Measurements from ENCODE around the gene TCF15.

Gene TCF15

DNA sequence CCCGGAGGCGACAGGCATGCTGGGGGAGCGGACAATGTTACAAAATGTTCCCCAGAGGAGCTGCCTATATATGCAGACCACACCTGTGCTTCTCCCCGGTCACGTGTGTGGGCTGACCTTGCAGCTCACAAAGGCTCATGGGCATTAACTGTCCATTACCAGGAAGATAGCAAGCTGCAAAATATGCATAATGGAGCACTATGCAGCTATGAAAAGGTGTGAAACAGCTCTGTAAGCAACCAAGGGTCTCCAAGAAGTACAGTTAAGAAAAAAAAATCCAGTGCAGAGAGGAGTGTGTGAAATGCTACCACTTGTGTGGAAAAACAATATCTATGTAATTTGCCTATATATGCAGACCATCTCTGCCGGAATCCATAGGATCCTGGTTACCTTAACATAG lies 9.4 kb downstream of the TCF15 start:
- Histone ChIP-seq H3K4me1 (ENCODE audit: control insufficient read depth in 5 of 5, insufficient read depth in 5 of 5, low read length in 5 of 5) (peaks cover 0 to 68% (median 6%) of the 10 kb centered on the region in 5 donors), H3K36me3 (ENCODE audit: control insufficient read depth in 5 of 5, insufficient read depth in 5 of 5, low read length in 5 of 5) (peaks cover 0 to 7% (median 0%) of the 10 kb centered on the region in 5 donors), H3K9ac (ENCODE audit: low read length in 5 of 5) (no peak overlapping the region), H3K27ac (ENCODE audit: low read depth, low read length) (no peak overlapping the region), H3K27me3 (ENCODE audit: control insufficient read depth in 5 of 5, insufficient read depth in 4 of 5, low read length in 5 of 5) (peaks cover 0 to 4% (median 0%) of the 10 kb centered on the region in 5 donors), H3K4me3 (ENCODE audit: low read depth in 1 of 5, low read length in 5 of 5) (no peak overlapping the region), H3K9me3 (ENCODE audit: control insufficient read depth in 5 of 5, low read length in 5 of 5) (no peaks in the 10 kb centered on the region)

- Histone ChIP-seq H3K4me3 (ENCODE audit: low read depth in 1 of 5, low read length in 5 of 5) (no peak overlapping the region), H3K27ac (ENCODE audit: low read depth, low read length) (no peak overlapping the region), H3K9ac (ENCODE audit: low read length in 5 of 5) (no peak overlapping the region), H3K9me3 (ENCODE audit: control insufficient read depth in 5 of 5, low read length in 5 of 5) (no peaks in the 10 kb centered on the region), H3K4me1 (ENCODE audit: control insufficient read depth in 5 of 5, insufficient read depth in 5 of 5, low read length in 5 of 5) (peaks cover 0 to 65% (median 4%) of the 10 kb centered on the region in 5 donors), H3K36me3 (ENCODE audit: control insufficient read depth in 5 of 5, insufficient read depth in 5 of 5, low read length in 5 of 5) (peaks cover 0 to 7% (median 0%) of the 10 kb centered on the region in 5 donors), H3K27me3 (ENCODE audit: control insufficient read depth in 5 of 5, insufficient read depth in 4 of 5, low read length in 5 of 5) (peaks cover 0 to 4% (median 0%) of the 10 kb centered on the region in 5 donors)
Measured at GRCh38 chr20:600141-600540, 10.0 kb downstream of the TCF15 start.

DNA sequence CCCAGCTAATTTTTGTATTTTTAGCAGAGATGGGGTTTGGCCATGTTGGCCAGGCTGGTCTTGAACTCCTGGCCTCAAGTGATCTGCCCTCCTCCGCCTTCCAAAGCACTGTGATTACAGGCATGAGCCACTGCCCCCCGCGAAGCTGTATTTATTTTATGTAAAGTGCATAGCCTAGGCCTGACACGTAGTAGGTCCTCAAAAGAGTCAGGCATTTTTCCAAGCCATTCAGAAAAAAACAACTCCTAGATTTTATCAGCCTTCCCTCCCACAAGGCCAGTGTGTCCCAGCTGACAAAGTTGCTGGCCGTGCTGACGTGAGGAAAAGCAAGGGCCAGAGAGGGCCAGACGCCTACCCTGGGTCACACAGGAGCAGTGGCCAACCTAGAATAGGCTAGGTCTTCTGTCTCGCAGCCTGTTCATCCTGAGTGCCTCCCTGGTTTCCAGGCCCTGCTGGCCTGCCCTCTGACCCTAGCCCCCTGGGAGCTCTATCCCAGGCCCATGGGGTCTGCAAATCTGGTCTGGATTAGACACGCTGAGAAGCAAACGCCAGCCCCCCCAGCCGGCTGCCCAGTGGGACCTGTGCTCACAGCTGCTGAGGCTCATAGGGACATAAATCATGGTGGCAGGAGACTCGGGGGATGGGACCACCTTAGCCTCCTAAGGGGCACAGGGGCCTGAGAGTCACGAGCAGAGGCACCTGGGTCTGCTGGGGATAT lies 11.8 kb downstream of the TCF15 start:
- Histone ChIP-seq H3K4me3 (ENCODE audit: low read depth in 1 of 5, low read length in 5 of 5) (no peak overlapping the region), H3K9ac (ENCODE audit: low read length in 5 of 5) (no peak overlapping the region), H3K4me1 (ENCODE audit: control insufficient read depth in 5 of 5, insufficient read depth in 5 of 5, low read length in 5 of 5) (peaks cover 0 to 48% (median 2%) of the 10 kb centered on the region in 5 donors), H3K27me3 (ENCODE audit: control insufficient read depth in 5 of 5, insufficient read depth in 4 of 5, low read length in 5 of 5) (no peaks in the 10 kb centered on the region), H3K27ac (ENCODE audit: low read depth, low read length) (no peak overlapping the region), H3K9me3 (ENCODE audit: control insufficient read depth in 5 of 5, low read length in 5 of 5) (no peaks in the 10 kb centered on the region), H3K36me3 (ENCODE audit: control insufficient read depth in 5 of 5, insufficient read depth in 5 of 5, low read length in 5 of 5) (peaks cover 0 to 2% (median 0%) of the 10 kb centered on the region in 5 donors)

DNA sequence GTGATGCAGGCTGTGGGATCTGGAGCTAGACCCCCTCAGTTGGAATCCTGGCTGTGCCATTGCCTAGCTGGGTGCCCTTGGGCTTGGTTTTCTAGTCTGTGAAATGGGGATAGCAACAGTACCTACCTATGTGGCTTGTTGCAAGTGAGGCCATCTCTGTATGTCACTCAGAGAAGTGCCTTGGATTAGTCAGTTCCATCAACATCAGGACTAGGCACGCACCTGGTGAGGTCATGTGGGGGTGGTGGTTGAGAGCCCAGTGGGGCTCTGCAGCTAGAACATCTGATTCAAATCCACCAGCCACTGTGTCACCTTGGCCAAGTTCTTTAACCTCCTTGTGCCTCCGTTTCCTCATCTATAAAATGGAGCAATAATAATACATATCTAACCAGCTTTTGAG lies 12.5 kb downstream of the TCF15 start:
- Histone ChIP-seq H3K9me3 (ENCODE audit: control insufficient read depth in 5 of 5, low read length in 5 of 5) (no peaks in the 10 kb centered on the region), H3K36me3 (ENCODE audit: control insufficient read depth in 5 of 5, insufficient read depth in 5 of 5, low read length in 5 of 5) (no peaks in the 10 kb centered on the region)

GRCh38 chr20:595330-596308 lies 14.5 kb downstream of the TCF15 start:
- no peak overlapping the region for H3K4me3 ChIP-seq (ENCODE audit: low read depth in 1 of 5, low read length in 5 of 5)
- peak overlapping the region; percentile 50 for H3K27ac ChIP-seq (ENCODE audit: low read depth, low read length)
- H3K4me1 ChIP-seq (ENCODE audit: control insufficient read depth in 5 of 5, insufficient read depth in 5 of 5, low read length in 5 of 5): peaks cover 0 to 32% (median 0%) of the 10 kb centered on the region in 5 donors
- no peaks in the 10 kb centered on the region for H3K9me3 ChIP-seq (ENCODE audit: control insufficient read depth in 5 of 5, low read length in 5 of 5)
- no peaks in the 10 kb centered on the region for H3K36me3 ChIP-seq (ENCODE audit: control insufficient read depth in 5 of 5, insufficient read depth in 5 of 5, low read length in 5 of 5)
- H3K27me3 ChIP-seq (ENCODE audit: control insufficient read depth in 5 of 5, insufficient read depth in 4 of 5, low read length in 5 of 5): peaks cover 0 to 5% (median 0%) of the 10 kb centered on the region in 5 donors
- H3K9ac ChIP-seq (ENCODE audit: low read length in 5 of 5): no peak overlapping the region

More for the DNA sequence above, 12.5 kb downstream of the TCF15 start:
- H3K27me3 ChIP-seq (ENCODE audit: control insufficient read depth in 5 of 5, insufficient read depth in 4 of 5, low read length in 5 of 5): no peaks in the 10 kb centered on the region
- H3K4me1 ChIP-seq (ENCODE audit: control insufficient read depth in 5 of 5, insufficient read depth in 5 of 5, low read length in 5 of 5): peaks cover 0 to 41% (median 0%) of the 10 kb centered on the region in 5 donors
- H3K27ac ChIP-seq (ENCODE audit: low read depth, low read length): no peak overlapping the region
- H3K9ac ChIP-seq (ENCODE audit: low read length in 5 of 5): no peak overlapping the region
- H3K4me3 ChIP-seq (ENCODE audit: low read depth in 1 of 5, low read length in 5 of 5): no peak overlapping the region

DNA sequence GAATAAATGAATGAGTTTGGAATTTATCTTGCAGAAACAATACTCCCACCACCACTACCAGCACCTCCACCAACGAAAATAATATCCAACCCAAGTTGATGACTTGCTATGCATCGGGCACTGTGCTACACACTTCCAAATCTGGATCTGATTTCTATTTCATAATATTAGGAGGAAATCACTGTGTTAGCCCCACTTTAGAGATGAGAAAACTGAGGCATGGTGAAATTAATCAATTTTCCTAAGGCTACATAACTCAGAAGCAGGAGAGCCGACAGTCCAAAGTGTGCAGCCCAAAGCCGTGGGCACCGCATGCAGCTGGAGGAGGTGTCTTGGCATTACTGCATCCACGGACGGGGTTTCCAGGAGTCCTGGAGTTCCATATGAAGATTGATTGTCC lies 17.6 kb downstream of the TCF15 start:
- Histone ChIP-seq H3K9me3 (ENCODE audit: control insufficient read depth in 5 of 5, low read length in 5 of 5) (no peaks in the 10 kb centered on the region), H3K27ac (ENCODE audit: low read depth, low read length) (no peak overlapping the region), H3K36me3 (ENCODE audit: control insufficient read depth in 5 of 5, insufficient read depth in 5 of 5, low read length in 5 of 5) (no peaks in the 10 kb centered on the region), H3K27me3 (ENCODE audit: control insufficient read depth in 5 of 5, insufficient read depth in 4 of 5, low read length in 5 of 5) (peaks cover 0 to 5% (median 0%) of the 10 kb centered on the region in 5 donors), H3K4me1 (ENCODE audit: control insufficient read depth in 5 of 5, insufficient read depth in 5 of 5, low read length in 5 of 5) (peaks cover 0 to 40% (median 6%) of the 10 kb centered on the region in 5 donors), H3K9ac (ENCODE audit: low read length in 5 of 5) (no peak overlapping the region), H3K4me3 (ENCODE audit: low read depth in 1 of 5, low read length in 5 of 5) (no peak overlapping the region)

DNA sequence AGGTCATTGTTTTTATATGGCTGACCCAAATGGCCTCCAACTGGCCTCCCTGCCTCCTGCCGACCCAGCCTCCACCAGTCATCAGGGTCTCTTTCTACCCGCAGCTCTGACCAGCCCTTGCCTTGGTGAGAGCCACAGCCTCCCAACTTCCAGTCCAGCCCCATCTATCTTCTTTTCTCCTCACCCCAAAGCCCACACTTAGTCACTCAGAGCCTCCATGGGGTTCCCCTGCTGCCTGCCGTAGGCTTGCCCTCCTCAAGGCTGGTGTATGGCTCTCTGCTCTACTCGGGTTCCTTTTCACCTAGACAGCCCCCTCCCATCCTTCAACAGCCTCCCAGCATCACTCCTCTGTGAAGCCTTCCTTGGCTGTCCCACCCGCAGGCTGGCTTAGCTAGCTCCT lies 18.2 kb downstream of the TCF15 start:
- no peaks in the 10 kb centered on the region for H3K9me3 ChIP-seq (ENCODE audit: control insufficient read depth in 5 of 5, low read length in 5 of 5)
- H3K27ac ChIP-seq (ENCODE audit: low read depth, low read length): no peak overlapping the region
- no peaks in the 10 kb centered on the region for H3K36me3 ChIP-seq (ENCODE audit: control insufficient read depth in 5 of 5, insufficient read depth in 5 of 5, low read length in 5 of 5)
- no peak overlapping the region for H3K4me3 ChIP-seq (ENCODE audit: low read depth in 1 of 5, low read length in 5 of 5)
- H3K4me1 ChIP-seq (ENCODE audit: control insufficient read depth in 5 of 5, insufficient read depth in 5 of 5, low read length in 5 of 5): peaks cover 0 to 37% (median 6%) of the 10 kb centered on the region in 5 donors
- H3K9ac ChIP-seq (ENCODE audit: low read length in 5 of 5): no peak overlapping the region
- H3K27me3 ChIP-seq (ENCODE audit: control insufficient read depth in 5 of 5, insufficient read depth in 4 of 5, low read length in 5 of 5): peaks cover 0 to 5% (median 0%) of the 10 kb centered on the region in 5 donors

- Histone ChIP-seq H3K4me1 (ENCODE audit: control insufficient read depth in 5 of 5, insufficient read depth in 5 of 5, low read length in 5 of 5) (peaks cover 3 to 39% (median 19%) of the 10 kb centered on the region in 5 donors), H3K9me3 (ENCODE audit: control insufficient read depth in 5 of 5, low read length in 5 of 5) (no peaks in the 10 kb centered on the region), H3K36me3 (ENCODE audit: control insufficient read depth in 5 of 5, insufficient read depth in 5 of 5, low read length in 5 of 5) (no peaks in the 10 kb centered on the region), H3K27me3 (ENCODE audit: control insufficient read depth in 5 of 5, insufficient read depth in 4 of 5, low read length in 5 of 5) (peaks cover 0 to 5% (median 0%) of the 10 kb centered on the region in 5 donors), H3K9ac (ENCODE audit: low read length in 5 of 5) (peak overlapping the region in 2 of 5 donors; percentile 1 to 17), H3K4me3 (ENCODE audit: low read depth in 1 of 5, low read length in 5 of 5) (no peak overlapping the region), H3K27ac (ENCODE audit: low read depth, low read length) (peak overlapping the region; percentile 77)
Measured at GRCh38 chr20:588932-589672, 21.0 kb downstream of the TCF15 start.

- Histone ChIP-seq H3K4me3 (ENCODE audit: low read depth in 1 of 5, low read length in 5 of 5) (no peak overlapping the region), H3K9me3 (ENCODE audit: control insufficient read depth in 5 of 5, low read length in 5 of 5) (no peaks in the 10 kb centered on the region), H3K9ac (ENCODE audit: low read length in 5 of 5) (peak overlapping the region in 1 of 5 donors; percentile 17), H3K27ac (ENCODE audit: low read depth, low read length) (peak overlapping the region; percentile 77), H3K27me3 (ENCODE audit: control insufficient read depth in 5 of 5, insufficient read depth in 4 of 5, low read length in 5 of 5) (peaks cover 0 to 5% (median 0%) of the 10 kb centered on the region in 5 donors), H3K36me3 (ENCODE audit: control insufficient read depth in 5 of 5, insufficient read depth in 5 of 5, low read length in 5 of 5) (no peaks in the 10 kb centered on the region), H3K4me1 (ENCODE audit: control insufficient read depth in 5 of 5, insufficient read depth in 5 of 5, low read length in 5 of 5) (peaks cover 3 to 40% (median 19%) of the 10 kb centered on the region in 5 donors)
Measured at GRCh38 chr20:588476-588875, 21.6 kb downstream of the TCF15 start.

Measured in subcutaneous abdominal adipose tissue (tissue), 5 donors.